Measurements from ENCODE around the gene SHISA4.

Gene SHISA4

DNA sequence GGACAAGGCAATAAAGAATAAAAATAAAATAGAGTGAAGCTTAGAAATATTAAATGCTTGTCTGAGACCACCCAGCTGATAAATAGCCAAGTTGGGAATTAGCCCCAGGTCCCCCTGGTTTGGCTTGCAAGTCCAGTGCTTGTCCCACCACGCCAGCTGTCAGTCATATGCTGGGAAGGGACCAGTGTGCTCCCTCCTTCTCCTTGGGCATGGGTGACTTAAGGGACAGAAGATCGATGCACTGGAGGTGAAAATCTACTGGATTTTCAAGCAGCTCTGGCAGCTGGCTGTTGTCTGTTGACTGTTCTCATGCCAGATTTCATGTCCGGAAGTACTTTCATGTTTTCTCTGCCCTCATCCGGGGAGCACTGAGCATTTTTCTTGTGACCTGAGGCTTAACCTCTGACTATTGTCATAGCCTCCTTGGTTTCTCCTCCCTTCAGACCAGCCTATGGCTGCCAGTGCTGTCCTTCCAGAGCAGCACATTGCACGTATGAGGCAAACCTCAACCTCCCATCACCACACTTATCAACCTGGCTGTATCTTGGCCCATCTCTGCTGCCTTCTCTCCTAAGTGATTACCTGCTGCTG, 45.2 kb downstream of the SHISA4 start:
- TF ChIP-seq POLR2AphosphoS5 (IDR thresholded peaks at IDR 0.05; ENCODE audit: low read depth, low read length) (no peak), FOXP2 (optimal IDR thresholded peaks at IDR 0.05; ENCODE audit: borderline replicate concordance, extremely low read depth, extremely low read length, insufficient read depth) (no peak), TAF1 (IDR thresholded peaks at IDR 0.05; ENCODE audit: borderline replicate concordance, insufficient read depth, low read length) (no peak), SIN3A (IDR thresholded peaks at IDR 0.05; ENCODE audit: borderline replicate concordance, insufficient read depth, low read length) (no peak)
- TF ChIP-seq, protein P1, sequence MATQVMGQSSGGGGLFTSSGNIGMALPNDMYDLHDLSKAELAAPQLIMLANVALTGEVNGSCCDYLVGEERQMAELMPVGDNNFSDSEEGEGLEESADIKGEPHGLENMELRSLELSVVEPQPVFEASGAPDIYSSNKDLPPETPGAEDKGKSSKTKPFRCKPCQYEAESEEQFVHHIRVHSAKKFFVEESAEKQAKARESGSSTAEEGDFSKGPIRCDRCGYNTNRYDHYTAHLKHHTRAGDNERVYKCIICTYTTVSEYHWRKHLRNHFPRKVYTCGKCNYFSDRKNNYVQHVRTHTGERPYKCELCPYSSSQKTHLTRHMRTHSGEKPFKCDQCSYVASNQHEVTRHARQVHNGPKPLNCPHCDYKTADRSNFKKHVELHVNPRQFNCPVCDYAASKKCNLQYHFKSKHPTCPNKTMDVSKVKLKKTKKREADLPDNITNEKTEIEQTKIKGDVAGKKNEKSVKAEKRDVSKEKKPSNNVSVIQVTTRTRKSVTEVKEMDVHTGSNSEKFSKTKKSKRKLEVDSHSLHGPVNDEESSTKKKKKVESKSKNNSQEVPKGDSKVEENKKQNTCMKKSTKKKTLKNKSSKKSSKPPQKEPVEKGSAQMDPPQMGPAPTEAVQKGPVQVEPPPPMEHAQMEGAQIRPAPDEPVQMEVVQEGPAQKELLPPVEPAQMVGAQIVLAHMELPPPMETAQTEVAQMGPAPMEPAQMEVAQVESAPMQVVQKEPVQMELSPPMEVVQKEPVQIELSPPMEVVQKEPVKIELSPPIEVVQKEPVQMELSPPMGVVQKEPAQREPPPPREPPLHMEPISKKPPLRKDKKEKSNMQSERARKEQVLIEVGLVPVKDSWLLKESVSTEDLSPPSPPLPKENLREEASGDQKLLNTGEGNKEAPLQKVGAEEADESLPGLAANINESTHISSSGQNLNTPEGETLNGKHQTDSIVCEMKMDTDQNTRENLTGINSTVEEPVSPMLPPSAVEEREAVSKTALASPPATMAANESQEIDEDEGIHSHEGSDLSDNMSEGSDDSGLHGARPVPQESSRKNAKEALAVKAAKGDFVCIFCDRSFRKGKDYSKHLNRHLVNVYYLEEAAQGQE (IDR thresholded peaks at IDR 0.05; ENCODE audit: insufficient read depth in 1 of 2, low read depth in 2 of 2, low read length in 2 of 2): no peak

DNA sequence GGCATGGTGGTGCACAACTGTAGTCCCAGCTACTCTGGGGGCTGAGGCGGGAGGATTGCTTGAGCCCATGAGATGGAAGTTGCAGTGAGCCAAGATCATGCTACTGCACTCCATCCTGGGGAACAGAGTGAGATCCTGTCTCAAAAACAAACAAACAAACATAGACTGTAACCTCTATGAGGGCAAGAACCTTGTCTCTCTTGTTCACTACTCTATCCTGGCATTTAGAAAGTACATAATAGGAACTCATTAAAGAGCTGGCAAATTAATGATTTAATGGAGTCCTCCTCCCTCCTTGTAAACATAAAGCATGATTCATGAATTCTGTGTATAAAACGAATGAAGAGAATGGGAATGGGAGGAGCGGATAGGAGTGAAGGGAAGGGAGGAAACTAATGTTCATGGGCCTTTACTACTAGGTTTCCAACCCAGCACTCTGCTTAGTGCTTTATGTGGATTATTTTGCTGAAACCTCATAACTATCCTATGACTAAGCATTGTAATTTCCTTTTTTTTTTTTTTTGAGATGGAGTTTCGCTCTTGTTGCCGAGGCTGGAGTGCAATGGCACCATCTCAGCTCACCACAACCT, 49.0 kb downstream of the SHISA4 start:
- TF ChIP-seq FOXP2 (optimal IDR thresholded peaks at IDR 0.05; ENCODE audit: borderline replicate concordance, extremely low read depth, extremely low read length, insufficient read depth): no peak

DNA sequence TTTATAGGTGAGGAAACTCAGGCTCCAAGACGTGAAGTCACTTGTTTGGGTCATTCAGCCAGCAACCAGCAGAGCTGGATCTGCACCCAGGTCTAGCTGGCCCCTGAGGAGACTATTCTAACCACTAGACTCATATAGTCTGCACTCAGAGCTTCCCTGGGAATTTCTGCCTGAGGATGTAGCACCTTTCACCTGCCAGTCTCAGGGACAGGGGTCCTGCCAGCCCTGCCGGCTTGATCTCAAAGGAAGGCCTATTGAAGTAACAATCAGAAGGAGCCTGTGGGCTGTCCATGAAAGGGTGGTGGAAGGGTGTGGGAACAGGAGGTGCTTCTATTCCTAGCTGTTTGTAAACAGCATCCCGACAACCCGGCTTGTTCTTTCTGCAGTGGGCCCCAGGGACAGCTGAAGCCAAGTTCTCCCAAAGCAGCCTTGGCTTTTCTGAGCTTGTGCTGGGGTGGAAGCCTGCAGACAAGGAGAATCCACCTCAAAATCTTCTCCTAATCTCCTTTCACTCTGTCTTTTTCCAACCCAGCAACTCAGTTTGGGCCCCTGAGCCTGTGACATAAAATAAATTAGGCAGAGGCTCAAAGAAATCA, 49.8 kb downstream of the SHISA4 start:
- TF ChIP-seq POLR2AphosphoS5 (IDR thresholded peaks at IDR 0.05; ENCODE audit: low read depth, low read length) (no peak), TAF1 (IDR thresholded peaks at IDR 0.05; ENCODE audit: borderline replicate concordance, insufficient read depth, low read length) (no peak), SIN3A (IDR thresholded peaks at IDR 0.05; ENCODE audit: borderline replicate concordance, insufficient read depth, low read length) (no peak), FOXP2 (optimal IDR thresholded peaks at IDR 0.05; ENCODE audit: borderline replicate concordance, extremely low read depth, extremely low read length, insufficient read depth) (no peak)
- TF ChIP-seq, protein P1 (IDR thresholded peaks at IDR 0.05; ENCODE audit: insufficient read depth in 1 of 2, low read depth in 2 of 2, low read length in 2 of 2): no peak

DNA sequence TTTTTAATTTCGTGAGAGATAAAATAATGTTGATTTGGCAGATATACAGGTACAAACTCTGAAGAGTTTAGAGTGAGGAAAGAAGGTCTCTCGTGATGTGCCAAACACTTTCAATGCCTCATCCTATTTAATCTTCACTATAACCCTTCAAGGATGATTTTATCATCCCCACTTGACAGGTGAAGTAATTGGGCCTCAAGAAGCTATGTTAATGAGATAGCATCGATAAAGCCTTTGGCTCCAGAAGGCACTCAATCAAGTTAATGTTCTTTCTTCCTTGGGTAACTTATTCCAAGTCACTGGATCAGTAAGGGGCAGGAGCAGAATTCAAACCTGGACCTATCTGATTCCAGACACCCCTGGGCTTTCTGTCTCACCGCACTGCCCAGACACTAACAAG, 50.5 kb downstream of the SHISA4 start:
- TF ChIP-seq SIN3A (IDR thresholded peaks at IDR 0.05; ENCODE audit: borderline replicate concordance, insufficient read depth, low read length): no peak
- TF ChIP-seq, protein P1 (IDR thresholded peaks at IDR 0.05; ENCODE audit: insufficient read depth in 1 of 2, low read depth in 2 of 2, low read length in 2 of 2): no peak
- TF ChIP-seq POLR2AphosphoS5 (IDR thresholded peaks at IDR 0.05; ENCODE audit: low read depth, low read length): no peak
- TF ChIP-seq TAF1 (IDR thresholded peaks at IDR 0.05; ENCODE audit: borderline replicate concordance, insufficient read depth, low read length): no peak
- TF ChIP-seq FOXP2 (optimal IDR thresholded peaks at IDR 0.05; ENCODE audit: borderline replicate concordance, extremely low read depth, extremely low read length, insufficient read depth): no peak

DNA sequence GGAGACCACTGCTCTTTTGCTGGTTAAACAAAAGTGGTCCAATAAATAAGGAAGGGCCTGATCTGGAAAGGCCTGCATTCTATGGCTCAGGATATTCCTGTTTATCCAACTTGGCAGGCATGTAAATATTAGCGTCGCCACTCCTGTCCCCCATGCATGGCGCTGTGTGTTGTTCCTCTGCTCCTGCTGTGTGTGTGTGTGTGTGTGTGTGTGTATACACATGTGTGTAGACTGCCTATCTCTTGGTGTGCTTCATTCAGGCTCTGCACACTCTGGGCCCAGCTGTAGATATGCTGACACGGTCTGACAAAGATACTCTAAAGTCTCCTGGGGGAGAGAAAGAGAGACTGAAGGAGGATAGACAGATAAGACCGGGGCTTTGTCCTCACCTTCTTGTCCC, 50.9 kb downstream of the SHISA4 start:
- TF ChIP-seq POLR2AphosphoS5 (IDR thresholded peaks at IDR 0.05; ENCODE audit: low read depth, low read length) (no peak), TAF1 (IDR thresholded peaks at IDR 0.05; ENCODE audit: borderline replicate concordance, insufficient read depth, low read length) (no peak), SIN3A (IDR thresholded peaks at IDR 0.05; ENCODE audit: borderline replicate concordance, insufficient read depth, low read length) (no peak), FOXP2 (optimal IDR thresholded peaks at IDR 0.05; ENCODE audit: borderline replicate concordance, extremely low read depth, extremely low read length, insufficient read depth) (no peak)
- TF ChIP-seq, protein P1 (IDR thresholded peaks at IDR 0.05; ENCODE audit: insufficient read depth in 1 of 2, low read depth in 2 of 2, low read length in 2 of 2): no peak
